ENCODE measurements around the gene ZNF580.

ZNF580 gene

DNA sequence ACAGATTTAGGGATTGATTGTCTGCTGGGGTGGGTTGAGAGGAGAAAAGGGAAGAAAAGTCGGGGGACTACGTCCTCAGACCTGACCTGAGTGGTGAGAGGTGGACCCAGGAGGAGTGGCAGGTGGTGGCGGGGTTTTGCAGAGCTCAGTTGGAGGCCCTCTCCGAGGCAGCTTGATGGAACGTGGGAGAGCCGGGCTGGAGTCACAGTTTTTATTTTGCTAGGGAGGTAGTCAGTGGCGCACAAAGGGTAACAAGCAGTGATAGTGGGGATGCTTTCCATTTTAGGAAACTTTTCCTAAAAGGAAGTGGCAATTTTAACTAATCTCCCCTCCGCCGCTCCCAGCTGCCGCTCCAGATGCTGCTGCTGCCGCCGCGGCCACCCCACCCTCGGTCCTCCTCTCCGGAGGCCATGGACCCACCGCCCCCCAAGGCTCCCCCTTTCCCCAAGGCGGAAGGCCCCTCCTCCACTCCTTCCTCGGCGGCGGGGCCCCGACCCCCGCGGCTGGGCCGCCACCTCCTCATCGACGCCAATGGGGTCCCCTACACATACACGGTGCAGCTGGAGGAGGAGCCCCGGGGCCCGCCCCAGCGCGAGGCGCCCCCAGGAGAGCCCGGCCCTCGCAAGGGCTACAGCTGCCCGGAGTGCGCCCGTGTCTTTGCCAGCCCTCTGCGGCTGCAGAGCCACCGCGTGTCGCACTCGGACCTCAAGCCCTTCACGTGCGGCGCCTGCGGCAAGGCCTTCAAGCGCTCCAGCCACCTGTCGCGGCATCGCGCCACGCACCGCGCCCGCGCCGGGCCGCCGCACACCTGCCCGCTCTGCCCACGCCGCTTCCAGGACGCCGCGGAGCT lies 1.6 kb downstream of the ZNF580 start (continued):
- TF ChIP-seq ZNF423 (tag by site-specific recombination; IDR thresholded peaks at IDR 0.05), result no peak
- no peak for TF ChIP-seq ZNF621 (tag by site-specific recombination; IDR thresholded peaks at IDR 0.05)
- no peak for TF ChIP-seq PRDM6 (tag by site-specific recombination; IDR thresholded peaks at IDR 0.05)
- TF ChIP-seq, protein P1, sequence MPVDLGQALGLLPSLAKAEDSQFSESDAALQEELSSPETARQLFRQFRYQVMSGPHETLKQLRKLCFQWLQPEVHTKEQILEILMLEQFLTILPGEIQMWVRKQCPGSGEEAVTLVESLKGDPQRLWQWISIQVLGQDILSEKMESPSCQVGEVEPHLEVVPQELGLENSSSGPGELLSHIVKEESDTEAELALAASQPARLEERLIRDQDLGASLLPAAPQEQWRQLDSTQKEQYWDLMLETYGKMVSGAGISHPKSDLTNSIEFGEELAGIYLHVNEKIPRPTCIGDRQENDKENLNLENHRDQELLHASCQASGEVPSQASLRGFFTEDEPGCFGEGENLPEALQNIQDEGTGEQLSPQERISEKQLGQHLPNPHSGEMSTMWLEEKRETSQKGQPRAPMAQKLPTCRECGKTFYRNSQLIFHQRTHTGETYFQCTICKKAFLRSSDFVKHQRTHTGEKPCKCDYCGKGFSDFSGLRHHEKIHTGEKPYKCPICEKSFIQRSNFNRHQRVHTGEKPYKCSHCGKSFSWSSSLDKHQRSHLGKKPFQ (tag by site-specific recombination; IDR thresholded peaks at IDR 0.05), result no peak
- TF ChIP-seq ZNF24 (tag by site-specific recombination; IDR thresholded peaks at IDR 0.05), result no peak
- TF ChIP-seq OSR2 (tag by site-specific recombination; IDR thresholded peaks at IDR 0.05), result no peak
- TF ChIP-seq KLF16 (tag by site-specific recombination; IDR thresholded peaks at IDR 0.05), result no peak
- no peak for TF ChIP-seq PRDM4 (tag by site-specific recombination; IDR thresholded peaks at IDR 0.05)
- TF ChIP-seq ZNF449 (tag by site-specific recombination; IDR thresholded peaks at IDR 0.05), result no peak
- TF ChIP-seq ZNF560 (tag by site-specific recombination; IDR thresholded peaks at IDR 0.05; ENCODE audit: borderline replicate concordance), result no peak
- TF ChIP-seq, protein P2, sequence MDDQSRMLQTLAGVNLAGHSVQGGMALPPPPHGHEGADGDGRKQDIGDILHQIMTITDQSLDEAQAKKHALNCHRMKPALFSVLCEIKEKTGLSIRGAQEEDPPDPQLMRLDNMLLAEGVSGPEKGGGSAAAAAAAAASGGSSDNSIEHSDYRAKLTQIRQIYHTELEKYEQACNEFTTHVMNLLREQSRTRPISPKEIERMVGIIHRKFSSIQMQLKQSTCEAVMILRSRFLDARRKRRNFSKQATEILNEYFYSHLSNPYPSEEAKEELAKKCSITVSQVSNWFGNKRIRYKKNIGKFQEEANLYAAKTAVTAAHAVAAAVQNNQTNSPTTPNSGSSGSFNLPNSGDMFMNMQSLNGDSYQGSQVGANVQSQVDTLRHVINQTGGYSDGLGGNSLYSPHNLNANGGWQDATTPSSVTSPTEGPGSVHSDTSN (CRISPR knock-in tag; IDR thresholded peaks at IDR 0.05), result 0 out of 2 replicates have a peak, but pooled peaks have one; percentile 61
- TF ChIP-seq EGR2 (tag by site-specific recombination; IDR thresholded peaks at IDR 0.05; ENCODE audit: low read depth), result no peak

DNA sequence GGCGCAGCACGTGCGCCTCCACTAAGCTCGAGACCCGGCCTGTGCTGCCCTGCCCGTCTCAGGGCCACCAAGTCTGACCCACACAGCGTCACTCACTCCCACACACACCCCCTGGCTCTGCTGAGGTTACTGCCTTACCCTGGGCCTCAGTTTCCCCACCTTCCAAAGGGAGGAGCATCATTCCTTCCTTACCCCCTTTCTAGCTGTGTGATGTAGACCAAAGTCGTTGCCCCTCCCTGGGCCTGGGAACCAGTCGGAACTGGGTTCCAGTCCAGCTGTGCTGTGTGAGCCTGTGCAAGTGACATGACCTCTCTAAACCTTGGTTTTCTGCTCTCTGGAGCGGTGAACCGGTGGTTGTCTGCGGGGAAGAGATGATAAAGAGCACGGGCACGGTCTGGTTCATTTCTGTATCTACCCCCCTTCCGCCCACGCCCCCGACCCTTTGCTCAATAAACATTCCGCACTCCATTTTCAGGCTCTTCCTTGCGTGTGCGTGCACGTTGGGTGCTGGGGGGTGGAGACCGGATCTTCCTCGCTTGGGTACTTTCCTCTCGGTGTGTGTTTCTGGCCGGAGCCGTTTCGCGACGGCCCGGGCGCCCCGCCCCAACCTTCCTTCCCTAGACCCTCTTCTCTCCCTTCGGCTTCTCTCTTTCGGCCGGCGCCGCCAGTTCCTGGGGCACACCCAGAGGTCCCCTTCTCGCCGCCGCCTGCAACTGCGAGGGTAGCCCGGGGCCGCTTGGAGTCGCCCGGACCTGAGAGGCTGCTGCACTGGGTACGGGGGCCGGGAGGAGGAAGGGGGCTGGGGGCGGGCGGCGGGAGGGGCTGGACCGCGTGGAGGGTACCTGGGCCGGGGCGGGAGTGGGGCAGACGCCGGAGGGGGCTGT lies 2.4 kb downstream of the ZNF580 start, which contains the start of gene ZNF581:
Gene ZNF581, plus strand, starts transcription at position 647 of the 884 bp plus-strand sequence. CDS start 923 bp downstream, outside the sequence.
- H3K4me1 ChIP-seq (ENCODE audit: control insufficient read depth, insufficient read depth, low read length), result peaks cover 27% of the 10 kb centered on the region
- peak within 1 kb of the TSS; percentile 83 for H3K27ac ChIP-seq (ENCODE audit: extremely low read depth, low read depth, low read length)
- H3K36me3 ChIP-seq (ENCODE audit: control insufficient read depth in 2 of 2, insufficient read depth in 1 of 2, low read length in 2 of 2), result peaks cover 17 to 21% of the 10 kb centered on the region in 2 experiments; a peak in 2 of 3 replicates
- peak within 1 kb of the TSS; percentile 61 for H3K4me3 ChIP-seq (ENCODE audit: low read depth, low read length)
- H3K9me3 ChIP-seq (ENCODE audit: control insufficient read depth, insufficient read depth, low read depth, low read length), result no peaks in the 10 kb centered on the region
- CTCF ChIA-PET, result interaction anchor here (0.7 to 1.9 kb wide), 4 partner anchors 9 to 11 kb away, joined by 3 to 8 read pairs (median 4); no protein-coding TSS in a partner anchor
- POLR2A ChIA-PET, result interaction anchor here (0.5 to 2.2 kb wide), 9 partner anchors 9 to 181 kb away, joined by 3 to 36 read pairs (median 5); partner anchors contain the start of genes U2AF2 and ZNF784
- TF ChIP-seq PRDM2 (tag by site-specific recombination; IDR thresholded peaks at IDR 0.05; ENCODE audit: borderline replicate concordance) (no peak), ZFHX2 (tag by site-specific recombination; conservative IDR thresholded peaks at IDR 0.05) (peak; percentile 81), ZBTB21 (tag by site-specific recombination; IDR thresholded peaks at IDR 0.05) (peak; percentile 74)
- TF ChIP-seq, protein P3, sequence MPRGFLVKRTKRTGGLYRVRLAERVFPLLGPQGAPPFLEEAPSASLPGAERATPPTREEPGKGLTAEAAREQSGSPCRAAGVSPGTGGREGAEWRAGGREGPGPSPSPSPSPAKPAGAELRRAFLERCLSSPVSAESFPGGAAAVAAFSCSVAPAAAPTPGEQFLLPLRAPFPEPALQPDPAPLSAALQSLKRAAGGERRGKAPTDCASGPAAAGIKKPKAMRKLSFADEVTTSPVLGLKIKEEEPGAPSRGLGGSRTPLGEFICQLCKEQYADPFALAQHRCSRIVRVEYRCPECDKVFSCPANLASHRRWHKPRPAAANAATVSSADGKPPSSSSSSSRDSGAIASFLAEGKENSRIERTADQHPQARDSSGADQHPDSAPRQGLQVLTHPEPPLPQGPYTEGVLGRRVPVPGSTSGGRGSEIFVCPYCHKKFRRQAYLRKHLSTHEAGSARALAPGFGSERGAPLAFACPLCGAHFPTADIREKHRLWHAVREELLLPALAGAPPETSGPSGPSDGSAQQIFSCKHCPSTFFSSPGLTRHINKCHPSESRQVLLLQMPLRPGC (tag by site-specific recombination; IDR thresholded peaks at IDR 0.05), result peak; percentile 49; the same call in 1 of the 2 replicates

Data from HEK293 (cell line).